ENCODE measurements around the gene CAMK2D.

- no peak for TF ChIP-seq CTCF (IDR thresholded peaks at IDR 0.05; ENCODE audit: borderline replicate concordance, extremely low read depth, low read length, poor library complexity, severe bottlenecking)
- TF ChIP-seq EZH2 (IDR thresholded peaks at IDR 0.05; ENCODE audit: borderline replicate concordance, low read depth, low read length, severe bottlenecking), result no peak
Measured at GRCh38 chr4:113420938-113421337, 340.6 kb downstream of the CAMK2D start.

All from DND-41 (cell line).